Left lung (tissue), 14 donors: Measurements from ENCODE around the gene C1QL1. TPM values are rescaled to one million over a fixed set of nuclear protein-coding genes. Genes with fewer than 3 reads are reported as not detected.

Experiments
- ATAC-seq: fragments of 200-7000 bp; cut with Tn5 transposase; one replicate; pipeline ENCODE4 v1.9.1; 2020; ENCODE audit warnings: moderate library complexity
- DNase-seq, 4 donors: peaks; one replicate each; pipeline ENCODE4 v3.0.0-alpha.2; 2013 to 2020
- H3K27ac ChIP-seq, 2 donors: fragments of 200-600 bp; sonication (generic) in 1 of 2; one replicate each; pipeline versions ENCODE4 v1.5.0 to v1.8.0; 2020 to 2021
- H3K27me3 ChIP-seq, 2 donors: fragments of 200-600 bp; sonication (generic) in 1 of 2; one replicate each; pipeline versions ENCODE4 v1.5.0 to v1.8.0; 2020 to 2021
- H3K36me3 ChIP-seq, 2 donors: fragments of 200-600 bp; sonication (generic) in 1 of 2; one replicate each; pipeline versions ENCODE4 v1.5.0 to v1.8.0; 2020 to 2021
- H3K4me1 ChIP-seq, 2 donors: fragments of 200-600 bp; one replicate each; pipeline ENCODE4 v1.8.0; 2021
- H3K4me3 ChIP-seq, 2 donors: fragments of 200-600 bp; sonication (generic) in 1 of 2; one replicate each; pipeline versions ENCODE4 v1.5.0 to v1.8.0; 2020 to 2021; ENCODE audit warnings: mild to moderate bottlenecking in 1 of 2
- H3K9me3 ChIP-seq, 2 donors: fragments of 200-600 bp; sonication (generic) in 1 of 2; one replicate each; pipeline versions ENCODE4 v1.5.0 to v1.8.0; 2020 to 2021
- CTCF ChIP-seq, 2 donors: fragments of 200-600 bp; sonication (generic) in 1 of 2; IDR thresholded peaks; one replicate each; pipeline versions ENCODE4 v1.5.0 to v1.8.0; 2021; ENCODE audit warnings: antibody characterized with exemption in 2 of 2
- intact Hi-C, 2 donors: fragments of 100-400 bp; cut with DNase I; formaldehyde crosslinking; loops; one replicate each; pipeline versions ENCODE4 v1.11.2 to v1.14.2; 2022
- long read RNA-seq, 12 donors: library from polyadenylated mRNA in 2 of 12; unstranded in 2 of 12; transcript quantifications; one replicate each; pipeline ENCODE4 v2.0.0 and lab custom pipeline, GENCODE V29; 2019 to 2026
- polyA plus RNA-seq, 6 donors: library from polyadenylated mRNA; unstranded; fragments of 120-200 nt; gene quantifications; one replicate each; pipeline ENCODE4 v1.2.1, GENCODE V29; 2013; ENCODE audit not compliant: insufficient read length in 6 of 6
- total RNA-seq, 2 donors: library from RNA; stranded (reverse); fragmentation: NEBNext Ultra II Directional; extraction: Animal tissue kit (Norgen Biotek cat#: 25700); gene quantifications; one replicate each; pipeline ENCODE4 v1.2.1, GENCODE V29; 2021
- donor health status: DM: no; HTN: yes; CAD: no.
- donor health status: DM: no; HTN: no; CAD: no.

C1QL1 gene
- total RNA-seq: under 1 TPM in 1 of 2 donors, not detected in 1; 0.70 TPM
- 1 to 10 TPM; 1.5 to 2.9 (median 2.4) TPM for polyA plus RNA-seq
- long read RNA-seq, donor 1, partial matches to known transcripts: 0 of 2 reads
- long read RNA-seq, donor 1, other reads (novel, unspliced or antisense): 0 of 2 reads
- long read RNA-seq, donor 2, partial matches to known transcripts: 0 of 1 reads
- long read RNA-seq, donor 2, other reads (novel, unspliced or antisense): 0 of 1 reads
- long read RNA-seq, donor 3, partial matches to known transcripts: 0 of 2 reads
- long read RNA-seq, donor 3, other reads (novel, unspliced or antisense): 0 of 2 reads
- long read RNA-seq, donor 4: 0 reads
- long read RNA-seq, donor 5, partial matches to known transcripts: 0 of 1 reads
- long read RNA-seq, donor 5, other reads (novel, unspliced or antisense): 0 of 1 reads
- long read RNA-seq, donor 6, partial matches to known transcripts: 0 of 1 reads
- long read RNA-seq, donor 6, other reads (novel, unspliced or antisense): 0 of 1 reads
- long read RNA-seq, donor 7: 0 reads
- long read RNA-seq, donor 8, partial matches to known transcripts: 0 of 2 reads
- long read RNA-seq, donor 8, other reads (novel, unspliced or antisense): 0 of 2 reads
- long read RNA-seq, donor 9: 0 reads
- long read RNA-seq, donor 10: 0 reads
- long read RNA-seq, donor 11: 0 reads
- long read RNA-seq, donor 12, partial matches to known transcripts: 0 of 2 reads
- long read RNA-seq, donor 12, other reads (novel, unspliced or antisense): 0 of 2 reads

GRCh38 chr17:44968225-44969143 is at the start of gene C1QL1:
TSS of gene C1QL1 (minus strand) at chr17:44968303. CDS start at chr17:44968048, 255 bp downstream.
- H3K27me3 ChIP-seq: peaks cover 48 to 97% of the 10 kb centered on the region in 2 donors
- H3K4me1 ChIP-seq: peaks cover 18 to 40% of the 10 kb centered on the region in 2 donors
- TF ChIP-seq CTCF (IDR thresholded peaks at IDR 0.05): no peak
- no peaks in the 10 kb centered on the region for H3K36me3 ChIP-seq
- H3K27ac ChIP-seq: no peak within 1 kb of the TSS
- intact Hi-C loops: no loop called here
- ATAC-seq (peak; percentile 99), DNase-seq (peak; percentile 90 to 98 (median 94))
- peak within 1 kb of the TSS; percentile 13 to 37 for H3K4me3 ChIP-seq
- H3K9me3 ChIP-seq: no peaks in the 10 kb centered on the region

GRCh38 chr17:45016823-45017222 is 48.7 kb upstream of the C1QL1 start:
- no peaks in the 10 kb centered on the region for H3K9me3 ChIP-seq
- DNase-seq (no peak), ATAC-seq (no peak)
- no peaks in the 10 kb centered on the region for H3K36me3 ChIP-seq
- no peak overlapping the region for H3K4me3 ChIP-seq
- TF ChIP-seq CTCF (IDR thresholded peaks at IDR 0.05): no peak
- intact Hi-C loops: loop anchor here (10.0 kb wide), 2 partner anchors 102 to 242 kb away; partner anchors contain the start of gene GFAP (in 1 of the 2)
- H3K27me3 ChIP-seq: peaks cover 0 to 54% of the 10 kb centered on the region in 2 donors
- no peak overlapping the region for H3K27ac ChIP-seq
- peaks cover 9 to 26% of the 10 kb centered on the region in 2 donors for H3K4me1 ChIP-seq

GRCh38 chr17:45016237-45016636 is 48.1 kb upstream of the C1QL1 start:
- TF ChIP-seq CTCF (IDR thresholded peaks at IDR 0.05): no peak
- no peak overlapping the region for H3K4me3 ChIP-seq
- no peak overlapping the region for H3K27ac ChIP-seq
- no peak for ATAC-seq
- no peaks in the 10 kb centered on the region for H3K36me3 ChIP-seq
- intact Hi-C loops: loop anchor here (10.0 kb wide), 2 partner anchors 101 to 241 kb away; partner anchors contain the start of gene GFAP (in 1 of the 2)
- no peak for DNase-seq
- H3K4me1 ChIP-seq: peaks cover 3 to 20% of the 10 kb centered on the region in 2 donors
- no peaks in the 10 kb centered on the region for H3K9me3 ChIP-seq
- H3K27me3 ChIP-seq: peaks cover 0 to 48% of the 10 kb centered on the region in 2 donors

- no peak overlapping the region for H3K4me3 ChIP-seq
- TF ChIP-seq CTCF (IDR thresholded peaks at IDR 0.05): no peak
- H3K4me1 ChIP-seq: no peaks in the 10 kb centered on the region
- H3K27me3 ChIP-seq: peaks cover 0 to 19% of the 10 kb centered on the region in 2 donors
- no peaks in the 10 kb centered on the region for H3K36me3 ChIP-seq
- no peaks in the 10 kb centered on the region for H3K9me3 ChIP-seq
- ATAC-seq (peak; percentile 53), DNase-seq (no peak)
- intact Hi-C loops: loop anchor here (10.0 kb wide), 2 partner anchors 99 to 239 kb away; partner anchors contain the start of gene GFAP (in 1 of the 2)
- no peak overlapping the region for H3K27ac ChIP-seq
These were observed 45.2 kb upstream of the C1QL1 start for GRCh38 chr17:45013021-45013997.
